H9 (cell line): Measurements from ENCODE around the gene MAGEH1. TPM values are rescaled to one million over a fixed set of nuclear protein-coding genes. Genes with fewer than 3 reads are reported as not detected.

Experiments
- DNase-seq: peaks from one replicate; pipeline ENCODE4 v3.0.0-alpha.2; 2017
- H2AFZ ChIP-seq: one replicate; pipeline ENCODE4 v1.6.1; 2013; ENCODE audit warnings: mild to moderate bottlenecking, low read length, control low read depth, moderate library complexity
- H2AK5ac ChIP-seq: 2 replicates; pipeline ENCODE4 v1.6.1; 2013; ENCODE audit warnings: low read length, control low read depth, mixed read lengths; ENCODE audit not compliant: insufficient read length
- H2BK120ac ChIP-seq: one replicate; pipeline ENCODE4 v1.6.1; 2013; ENCODE audit warnings: low read depth, mild to moderate bottlenecking, low read length, control low read depth, inconsistent platforms; ENCODE audit not compliant: poor library complexity, severe bottlenecking
- H2BK12ac ChIP-seq: 2 replicates; pipeline ENCODE4 v1.6.1; 2013; ENCODE audit warnings: low read length, control low read depth, mixed read lengths, low read depth; ENCODE audit not compliant: insufficient read length
- H2BK15ac ChIP-seq: 2 replicates; pipeline ENCODE4 v1.6.1; 2013; ENCODE audit warnings: low read depth, low read length, control low read depth
- H2BK20ac ChIP-seq: one replicate; pipeline ENCODE4 v1.6.1; 2013; ENCODE audit warnings: low read depth, mild to moderate bottlenecking, low read length, control low read depth, inconsistent platforms; ENCODE audit not compliant: poor library complexity, severe bottlenecking
- H2BK5ac ChIP-seq: 2 replicates; pipeline ENCODE4 v1.6.1; 2013; ENCODE audit warnings: low read length, control low read depth, mixed read lengths; ENCODE audit not compliant: insufficient read length
- H3K14ac ChIP-seq: 2 replicates; pipeline ENCODE4 v1.6.1; 2013; ENCODE audit warnings: low read length, control low read depth; ENCODE audit not compliant: insufficient read depth
- H3K18ac ChIP-seq: 2 replicates; pipeline ENCODE4 v1.6.1; 2013; ENCODE audit warnings: low read depth, mild to moderate bottlenecking, mixed read lengths, low read length, control low read depth; ENCODE audit not compliant: insufficient read length
- H3K23ac ChIP-seq: 2 replicates; pipeline ENCODE4 v1.6.1; 2013; ENCODE audit warnings: low read length, control low read depth, mixed read lengths, low read depth; ENCODE audit not compliant: insufficient read length
- H3K23me2 ChIP-seq: 2 replicates; pipeline ENCODE4 v1.6.1; 2013; ENCODE audit warnings: low read depth, mild to moderate bottlenecking, mixed read lengths, low read length, control low read depth; ENCODE audit not compliant: insufficient read length, poor library complexity, severe bottlenecking
- H3K27ac ChIP-seq: 2 replicates; pipeline ENCODE4 v1.5.1; 2013; ENCODE audit warnings: low read length, control low read depth, mixed read lengths, low read depth; ENCODE audit not compliant: insufficient read length
- H3K27me3 ChIP-seq: 2 replicates; pipeline ENCODE4 v1.6.1; 2013; ENCODE audit warnings: low read length, control low read depth, inconsistent platforms; ENCODE audit not compliant: insufficient read depth
- H3K4ac ChIP-seq: 2 replicates; pipeline ENCODE4 v1.6.1; 2013; ENCODE audit warnings: low read depth, mild to moderate bottlenecking, control low read depth, inconsistent platforms, low read length, moderate library complexity
- H3K4me1 ChIP-seq: 2 replicates; pipeline ENCODE4 v1.6.1; 2013; ENCODE audit warnings: low read length, control low read depth, inconsistent platforms; ENCODE audit not compliant: insufficient read depth
- H3K4me2 ChIP-seq: 2 replicates; pipeline ENCODE4 v1.6.1; 2013; ENCODE audit warnings: low read length, control low read depth, mixed read lengths; ENCODE audit not compliant: insufficient read length, insufficient read depth
- H3K56ac ChIP-seq: 2 replicates; pipeline ENCODE4 v1.6.1; 2013; ENCODE audit warnings: low read depth, mild to moderate bottlenecking, mixed read lengths, low read length, control low read depth; ENCODE audit not compliant: insufficient read length
- H3K79me1 ChIP-seq: 2 replicates; pipeline ENCODE4 v1.6.1; 2013; ENCODE audit warnings: low read depth, mild to moderate bottlenecking, moderate library complexity, low read length, control low read depth, inconsistent platforms; ENCODE audit not compliant: insufficient read depth, poor library complexity, severe bottlenecking
- H3K79me2 ChIP-seq: 2 replicates; pipeline ENCODE4 v1.6.1; 2013; ENCODE audit warnings: low read length, control low read depth, inconsistent platforms; ENCODE audit not compliant: insufficient read depth
- H3K9ac ChIP-seq: 2 replicates; pipeline ENCODE4 v1.6.1; 2013; ENCODE audit warnings: low read length, control low read depth, mixed read lengths; ENCODE audit not compliant: insufficient read length; ENCODE audit errors: extremely low read depth
- H3K9me3 ChIP-seq: one replicate; pipeline ENCODE4 v1.6.1; 2013; ENCODE audit warnings: low read depth, low read length, inconsistent platforms; ENCODE audit not compliant: control insufficient read depth
- H3T11ph ChIP-seq: one replicate; pipeline ENCODE4 v1.6.1; 2013; ENCODE audit warnings: mild to moderate bottlenecking, low read length, control low read depth, inconsistent platforms
- H4K20me1 ChIP-seq: one replicate; pipeline ENCODE4 v1.6.1; 2013; ENCODE audit not compliant: control insufficient read depth, insufficient read length, insufficient read depth
- H4K5ac ChIP-seq: 2 replicates; pipeline ENCODE4 v1.6.1; 2013; ENCODE audit warnings: low read depth, mild to moderate bottlenecking, mixed read lengths, low read length, control low read depth; ENCODE audit not compliant: insufficient read length
- H4K8ac ChIP-seq: replicated peaks from 2 replicates; pipeline ENCODE4 v1.6.1; 2013; ENCODE audit warnings: low read length, control low read depth, mixed read lengths, low read depth; ENCODE audit not compliant: insufficient read length
- H4K91ac ChIP-seq: 2 replicates; pipeline ENCODE4 v1.6.1; 2013; ENCODE audit warnings: low read depth, mild to moderate bottlenecking, moderate library complexity, mixed read lengths, low read length, control low read depth; ENCODE audit not compliant: insufficient read length
- H3K27ac Mint-ChIP-seq, 3 experiments: 2 replicates in 2 of 3; 3 replicates in 1 of 3; pipeline ENCODE4 v1.8.0; 2020 to 2021; ENCODE audit warnings: mixed read lengths in 3 of 3, mild to moderate bottlenecking in 1 of 3, moderate library complexity in 1 of 3
- H3K27me3 Mint-ChIP-seq: 2 replicates; pipeline ENCODE4 v1.8.0; 2021; ENCODE audit warnings: low read depth, mild to moderate bottlenecking, moderate library complexity, mixed read lengths
- H3K36me3 Mint-ChIP-seq, 3 experiments: 2 replicates in 2 of 3; 3 replicates in 1 of 3; pipeline ENCODE4 v1.8.0; 2020 to 2021; ENCODE audit warnings: low read depth in 3 of 3, mixed read lengths in 3 of 3; ENCODE audit not compliant: insufficient read depth in 1 of 3
- H3K4me1 Mint-ChIP-seq, 2 experiments: 2 replicates each; pipeline ENCODE4 v1.8.0; 2020; ENCODE audit warnings: mixed read lengths in 2 of 2
- H3K4me3 Mint-ChIP-seq, 2 experiments: 2 replicates in 1 of 2; 3 replicates in 1 of 2; pipeline ENCODE4 v1.8.0; 2020 to 2021; ENCODE audit warnings: mild to moderate bottlenecking in 2 of 2, mixed read lengths in 2 of 2, moderate library complexity in 1 of 2
- H3K9me3 Mint-ChIP-seq, 2 experiments: 2 replicates in 1 of 2; 3 replicates in 1 of 2; pipeline ENCODE4 v1.8.0; 2020; ENCODE audit warnings: mild to moderate bottlenecking in 2 of 2, mixed read lengths in 2 of 2, moderate library complexity in 1 of 2
- WGBS: extraction: QIAGEN DNeasy Blood & Tissue Kit; methylation state at CpG from one replicate; pipeline ENCODE4 v1.1.7; 2013; ENCODE audit warnings: missing lambda C conversion rate, low lambda C conversion rate, mixed read lengths; ENCODE audit not compliant: insufficient read length; ENCODE audit errors: extremely low coverage; 5-methylcytosine and 5-hydroxymethylcytosine counted together
- total RNA-seq: library from RNA; stranded (reverse); gene quantifications from 2 replicates; pipeline ENCODE4 v1.2.1, GENCODE V29; 2021
- TF ChIP-seq, protein P1 (sequence below): fragments of 200-600 bp; sonication (generic); conservative IDR thresholded peaks from 3 replicates; pipeline ENCODE4 v1.8.0; 2021; ENCODE audit warnings: antibody characterized with exemption, mild to moderate bottlenecking

The MAGEH1 gene
- total RNA-seq, 1 experiment from 2014 or later, result 7.3 TPM

DNA sequence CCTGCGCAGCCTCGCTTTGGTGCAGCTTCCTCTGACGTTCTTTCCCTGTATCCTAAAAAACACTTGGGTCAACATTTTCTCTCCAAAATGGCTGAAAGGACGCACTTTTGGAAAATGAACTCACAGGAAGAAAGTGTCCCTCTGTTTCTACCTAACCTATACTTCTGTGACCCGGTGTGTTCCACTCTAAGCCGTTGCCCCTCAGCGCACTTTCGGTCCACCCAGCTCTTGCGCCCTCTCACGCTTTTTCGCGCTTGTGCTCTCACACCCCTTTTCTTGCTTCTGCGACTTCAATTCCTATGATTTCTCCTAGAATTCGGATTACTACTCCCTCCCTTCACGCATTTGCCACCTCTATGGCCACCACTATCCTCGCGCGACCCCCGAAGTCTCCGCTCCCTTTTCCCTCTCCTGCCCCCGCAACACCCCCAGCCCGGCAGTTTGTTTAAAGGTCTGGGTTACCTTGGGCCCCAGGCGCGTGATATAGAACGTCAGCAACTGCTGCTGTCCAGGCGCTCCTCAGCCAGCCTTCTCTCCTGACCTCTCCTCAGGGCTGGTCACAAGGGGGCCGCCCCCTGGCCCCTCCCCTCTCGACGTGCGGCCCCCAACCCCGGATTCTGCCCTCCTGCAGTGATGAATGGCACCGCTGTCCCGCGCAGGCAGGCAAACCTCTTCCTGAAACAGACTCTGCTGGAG lies 37.5 kb downstream of the MAGEH1 start, which contains the start of gene USP51:
Gene USP51 (minus strand): TSS at position 535 of the 696 bp plus-strand sequence. CDS start 909 bp downstream, outside the sequence.
- Histone ChIP-seq H2AFZ (no peak within 1 kb of the TSS), H2BK120ac (no peak within 1 kb of the TSS), H4K8ac (no peak within 1 kb of the TSS), H2BK15ac (no peak within 1 kb of the TSS), H3K9me3 (peaks cover 41% of the 10 kb centered on the region), H3T11ph (no peak within 1 kb of the TSS), H2BK20ac (no peak within 1 kb of the TSS), H3K4ac (no peak within 1 kb of the TSS), H3K23me2 (no peaks in the 10 kb centered on the region), H3K18ac (peak within 1 kb of the TSS; percentile 87), H3K14ac (peak within 1 kb of the TSS; percentile 62), H3K79me1 (no peaks in the 10 kb centered on the region), H3K4me1 (no peaks in the 10 kb centered on the region), H4K20me1 (no peaks in the 10 kb centered on the region), H3K79me2 (no peaks in the 10 kb centered on the region), H2BK5ac (no peak within 1 kb of the TSS), H4K5ac (no peak within 1 kb of the TSS), H3K9ac (peak within 1 kb of the TSS; percentile 53), H2AK5ac (no peak within 1 kb of the TSS), H3K4me2 (peak within 1 kb of the TSS; percentile 61), H4K91ac (no peak within 1 kb of the TSS), H3K27me3 (0 out of 2 replicates have a peak, but pooled peaks cover 4% of the 10 kb centered on the region), H3K56ac (no peak within 1 kb of the TSS), H3K27ac (peak within 1 kb of the TSS; percentile 53), H2BK12ac (no peak within 1 kb of the TSS), H3K23ac (no peak within 1 kb of the TSS)
- H3K9me3 Mint-ChIP-seq, result peaks cover 47 to 62% of the 10 kb centered on the region in 2 experiments
- H3K36me3 Mint-ChIP-seq, result peaks cover 5 to 18% (median 14%) of the 10 kb centered on the region in 3 experiments; a peak in 6 of 7 replicates
- no CpG with 5 or more reads among the region's 34 CpGs for WGBS
- H3K27ac Mint-ChIP-seq, result peak within 1 kb of the TSS; percentile 95 to 99 (median 98)
- DNase-seq, result peak; percentile 77
- H3K27me3 Mint-ChIP-seq, result peaks cover 3% of the 10 kb centered on the region
- H3K4me3 Mint-ChIP-seq, result peak within 1 kb of the TSS; percentile 90 to 93
- H3K4me1 Mint-ChIP-seq, result peaks cover 4 to 5% of the 10 kb centered on the region in 2 experiments; a peak in 3 of 4 replicates
- TF ChIP-seq, protein P1, sequence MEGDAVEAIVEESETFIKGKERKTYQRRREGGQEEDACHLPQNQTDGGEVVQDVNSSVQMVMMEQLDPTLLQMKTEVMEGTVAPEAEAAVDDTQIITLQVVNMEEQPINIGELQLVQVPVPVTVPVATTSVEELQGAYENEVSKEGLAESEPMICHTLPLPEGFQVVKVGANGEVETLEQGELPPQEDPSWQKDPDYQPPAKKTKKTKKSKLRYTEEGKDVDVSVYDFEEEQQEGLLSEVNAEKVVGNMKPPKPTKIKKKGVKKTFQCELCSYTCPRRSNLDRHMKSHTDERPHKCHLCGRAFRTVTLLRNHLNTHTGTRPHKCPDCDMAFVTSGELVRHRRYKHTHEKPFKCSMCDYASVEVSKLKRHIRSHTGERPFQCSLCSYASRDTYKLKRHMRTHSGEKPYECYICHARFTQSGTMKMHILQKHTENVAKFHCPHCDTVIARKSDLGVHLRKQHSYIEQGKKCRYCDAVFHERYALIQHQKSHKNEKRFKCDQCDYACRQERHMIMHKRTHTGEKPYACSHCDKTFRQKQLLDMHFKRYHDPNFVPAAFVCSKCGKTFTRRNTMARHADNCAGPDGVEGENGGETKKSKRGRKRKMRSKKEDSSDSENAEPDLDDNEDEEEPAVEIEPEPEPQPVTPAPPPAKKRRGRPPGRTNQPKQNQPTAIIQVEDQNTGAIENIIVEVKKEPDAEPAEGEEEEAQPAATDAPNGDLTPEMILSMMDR, result no peak
